Measurements from ENCODE around the gene RHD.
"Not testable (repeated sequence)": the region's sequence is repeated elsewhere in the genome, so short reads cannot be mapped to it uniquely, and the experiment has no call there.

DNA sequence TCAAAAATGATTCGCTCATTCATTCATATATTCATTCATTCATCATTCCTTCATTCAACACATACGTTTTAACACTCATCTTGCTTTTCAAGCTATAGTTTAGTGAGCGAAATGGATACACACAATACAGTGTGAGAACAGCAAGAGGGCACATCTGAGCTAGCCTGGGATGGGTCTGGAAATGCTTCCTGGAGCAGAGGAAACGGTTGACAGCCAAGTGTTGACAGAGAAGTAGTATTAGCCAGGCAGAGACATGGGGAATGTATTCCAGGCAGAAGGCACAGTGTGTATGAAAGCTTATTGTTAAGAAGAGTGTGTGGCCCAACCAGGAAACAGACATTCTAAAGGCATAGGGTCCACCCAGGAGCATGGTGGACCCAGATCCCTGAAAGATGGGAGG, 32.6 kb downstream of the RHD start:
- TF ChIP-seq POLR2A (IDR thresholded peaks at IDR 0.05): not testable (repeated sequence)
- TF ChIP-seq, protein P1, sequence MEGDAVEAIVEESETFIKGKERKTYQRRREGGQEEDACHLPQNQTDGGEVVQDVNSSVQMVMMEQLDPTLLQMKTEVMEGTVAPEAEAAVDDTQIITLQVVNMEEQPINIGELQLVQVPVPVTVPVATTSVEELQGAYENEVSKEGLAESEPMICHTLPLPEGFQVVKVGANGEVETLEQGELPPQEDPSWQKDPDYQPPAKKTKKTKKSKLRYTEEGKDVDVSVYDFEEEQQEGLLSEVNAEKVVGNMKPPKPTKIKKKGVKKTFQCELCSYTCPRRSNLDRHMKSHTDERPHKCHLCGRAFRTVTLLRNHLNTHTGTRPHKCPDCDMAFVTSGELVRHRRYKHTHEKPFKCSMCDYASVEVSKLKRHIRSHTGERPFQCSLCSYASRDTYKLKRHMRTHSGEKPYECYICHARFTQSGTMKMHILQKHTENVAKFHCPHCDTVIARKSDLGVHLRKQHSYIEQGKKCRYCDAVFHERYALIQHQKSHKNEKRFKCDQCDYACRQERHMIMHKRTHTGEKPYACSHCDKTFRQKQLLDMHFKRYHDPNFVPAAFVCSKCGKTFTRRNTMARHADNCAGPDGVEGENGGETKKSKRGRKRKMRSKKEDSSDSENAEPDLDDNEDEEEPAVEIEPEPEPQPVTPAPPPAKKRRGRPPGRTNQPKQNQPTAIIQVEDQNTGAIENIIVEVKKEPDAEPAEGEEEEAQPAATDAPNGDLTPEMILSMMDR (IDR thresholded peaks at IDR 0.05): not testable (repeated sequence)
